Fibroblast of skin of right quadriceps (primary cell): ENCODE results near the gene AGMAT.
"Not testable (repeated sequence)": the region's sequence is repeated elsewhere in the genome, so short reads cannot be mapped to it uniquely, and the experiment has no call there.

Source experiments
- DNase-seq: peaks from one replicate; pipeline ENCODE4 v3.0.0-alpha.2; 2013

The AGMAT gene

GRCh38 chr1:15610167-15610566, 25.3 kb upstream of the AGMAT start:
- DNase-seq: no peak

GRCh38 chr1:15609631-15610030, 24.8 kb upstream of the AGMAT start:
- DNase-seq: peak; percentile 41

GRCh38 chr1:15605398-15606383, 20.8 kb upstream of the AGMAT start:
- no peak for DNase-seq

GRCh38 chr1:15604400-15604799, 19.5 kb upstream of the AGMAT start:
- not testable (repeated sequence) for DNase-seq

- DNase-seq: not testable (repeated sequence)
These were observed 19.1 kb upstream of the AGMAT start for GRCh38 chr1:15603966-15604282.

- peak; percentile 95 for DNase-seq
These were observed 18.5 kb upstream of the AGMAT start for GRCh38 chr1:15603050-15603965.

GRCh38 chr1:15598436-15598835, 13.6 kb upstream of the AGMAT start:
- no peak for DNase-seq

- no peak for DNase-seq
These were observed 11.2 kb upstream of the AGMAT start for GRCh38 chr1:15595809-15596617.

- no peak for DNase-seq
These were observed 7.4 kb upstream of the AGMAT start for GRCh38 chr1:15592285-15592684.

- no peak for DNase-seq
These were observed 1.7 kb downstream of the AGMAT start for GRCh38 chr1:15583016-15583706.

GRCh38 chr1:15579683-15580047, 5.2 kb downstream of the AGMAT start:
- no peak for DNase-seq

GRCh38 chr1:15578921-15579682, 5.7 kb downstream of the AGMAT start:
- DNase-seq: no peak

GRCh38 chr1:15577691-15578090, 7.2 kb downstream of the AGMAT start:
- no peak for DNase-seq

GRCh38 chr1:15575549-15576150, 9.2 kb downstream of the AGMAT start:
- DNase-seq: no peak

- no peak for DNase-seq
These were observed 10.1 kb downstream of the AGMAT start for GRCh38 chr1:15574741-15575140.

- DNase-seq: no peak
These were observed 11.4 kb downstream of the AGMAT start for GRCh38 chr1:15573477-15573876.

- DNase-seq: no peak
These were observed 13.6 kb downstream of the AGMAT start for GRCh38 chr1:15571266-15571665.

- no peak for DNase-seq
These were observed 14.0 kb downstream of the AGMAT start for GRCh38 chr1:15570861-15571260.

GRCh38 chr1:15568387-15569073, 16.3 kb downstream of the AGMAT start:
- no peak for DNase-seq

GRCh38 chr1:15559189-15559810, 25.6 kb downstream of the AGMAT start:
- no peak for DNase-seq
